Measurements from ENCODE around the gene ADAP1. TPM values are rescaled to one million over a fixed set of nuclear protein-coding genes. Genes with fewer than 3 reads are reported as not detected.

ADAP1 gene
- total and polyA plus RNA-seq, 2 of the 13 experiments (the other 11 are each of a cell fraction or from before 2014, with no cell fraction given), result 10.5 to 24.6 TPM

- no peak for TF ChIP-seq ZNF597 (CRISPR knock-in tag; IDR thresholded peaks at IDR 0.05)
- no peak for TF ChIP-seq ZBTB8A (CRISPR knock-in tag; IDR thresholded peaks at IDR 0.05; ENCODE audit: borderline replicate concordance, low read depth)
- TF ChIP-seq UBTF (CRISPR knock-in tag; IDR thresholded peaks at IDR 0.05), result peak; percentile 62
- no peak for TF ChIP-seq LCORL (IDR thresholded peaks at IDR 0.05)
- peak; percentile 72 for TF ChIP-seq LCORL (CRISPR knock-in tag; IDR thresholded peaks at IDR 0.05)
- no peak for TF ChIP-seq SOX6 (IDR thresholded peaks at IDR 0.05)
- TF ChIP-seq SOX6 (CRISPR knock-in tag; IDR thresholded peaks at IDR 0.05), result 0 out of 2 replicates have a peak, but pooled peaks have one; percentile 17
- no peak for TF ChIP-seq CHD2 (IDR thresholded peaks at IDR 0.05; ENCODE audit: low read depth, low read length)
- 0 out of 2 replicates have a peak, but pooled peaks have one; percentile 29 for TF ChIP-seq ZNF576 (CRISPR knock-in tag; IDR thresholded peaks at IDR 0.05)
- TF ChIP-seq ZNF557 (CRISPR knock-in tag; IDR thresholded peaks at IDR 0.05), result no peak
- 0 out of 2 replicates have a peak, but pooled peaks have one; percentile 14 for TF ChIP-seq ZNF44 (CRISPR knock-in tag; IDR thresholded peaks at IDR 0.05)
- no peak for TF ChIP-seq ATF3 (CRISPR knock-in tag; IDR thresholded peaks at IDR 0.05)
- peak; percentile 56; the same call in 1 of the 2 replicates for TF ChIP-seq GABPB1 (CRISPR knock-in tag; IDR thresholded peaks at IDR 0.05)
- TF ChIP-seq JARID2 (CRISPR knock-in tag; IDR thresholded peaks at IDR 0.05; ENCODE audit: insufficient replicate concordance), result no peak
- TF ChIP-seq ZFP90 (CRISPR knock-in tag; IDR thresholded peaks at IDR 0.05; ENCODE audit: borderline replicate concordance), result 0 out of 2 replicates have a peak, but pooled peaks have one; percentile 75
- no peak for TF ChIP-seq ZNF33A (CRISPR knock-in tag; IDR thresholded peaks at IDR 0.05; ENCODE audit: borderline replicate concordance)
- no peak for TF ChIP-seq DBP (CRISPR knock-in tag; IDR thresholded peaks at IDR 0.05; ENCODE audit: not compliant biosample characterization)
- 0 out of 2 replicates have a peak, but pooled peaks have one; percentile 30 for TF ChIP-seq ZBTB33 (CRISPR knock-in tag; IDR thresholded peaks at IDR 0.05)
- peak; percentile 40; the same call in 1 of the 2 replicates for TF ChIP-seq GATAD2A (CRISPR knock-in tag; IDR thresholded peaks at IDR 0.05)
- peak; percentile 88 for TF ChIP-seq CTCF (CRISPR knock-in tag; IDR thresholded peaks at IDR 0.05)
Measured at GRCh38 chr7:963236-964078, 9.0 kb upstream of the ADAP1 start (continued).
